Suprapubic skin (tissue), 3 donors: ENCODE data around the gene HINFP.

Experiments
- POLR2A ChIP-seq, 2 donors: fragments of 450-650 bp; IDR thresholded peaks; one replicate each; pipeline ENCODE4 v1.6.1; 2017; ENCODE audit warnings: antibody characterized with exemption in 2 of 2, mild to moderate bottlenecking in 2 of 2, moderate library complexity in 2 of 2
- TF ChIP-seq, protein P1 (sequence below), 2 donors: fragments of 200-600 bp in 1 of 2; fragments of 450-650 bp in 1 of 2; sonication (generic) in 1 of 2; IDR thresholded peaks; one replicate each; pipeline ENCODE4 v1.5.1; 2016 to 2019; ENCODE audit warnings: antibody characterized with exemption in 2 of 2, mild to moderate bottlenecking in 1 of 2, moderate library complexity in 1 of 2

DNA sequence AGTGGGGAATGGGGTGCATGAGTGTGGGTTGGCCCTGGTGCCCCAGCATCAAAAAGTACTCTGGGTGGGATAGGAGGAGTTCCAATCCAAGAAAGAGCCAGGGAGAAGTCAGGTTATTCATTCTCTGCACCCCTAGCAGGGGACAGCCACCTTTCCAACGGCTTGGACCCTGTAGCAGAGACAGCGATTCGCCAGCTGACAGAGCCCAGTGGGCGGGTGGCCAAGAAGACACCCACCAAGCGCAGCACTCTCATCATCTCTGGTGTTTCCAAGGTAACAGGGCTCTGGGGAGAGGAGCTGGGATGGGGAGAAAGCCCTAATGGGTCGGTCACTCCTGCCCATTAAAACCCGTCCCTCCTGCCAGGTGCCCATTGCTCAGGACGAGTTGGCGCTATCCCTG is 7.7 kb upstream of the HINFP start:
- TF ChIP-seq, protein P1, sequence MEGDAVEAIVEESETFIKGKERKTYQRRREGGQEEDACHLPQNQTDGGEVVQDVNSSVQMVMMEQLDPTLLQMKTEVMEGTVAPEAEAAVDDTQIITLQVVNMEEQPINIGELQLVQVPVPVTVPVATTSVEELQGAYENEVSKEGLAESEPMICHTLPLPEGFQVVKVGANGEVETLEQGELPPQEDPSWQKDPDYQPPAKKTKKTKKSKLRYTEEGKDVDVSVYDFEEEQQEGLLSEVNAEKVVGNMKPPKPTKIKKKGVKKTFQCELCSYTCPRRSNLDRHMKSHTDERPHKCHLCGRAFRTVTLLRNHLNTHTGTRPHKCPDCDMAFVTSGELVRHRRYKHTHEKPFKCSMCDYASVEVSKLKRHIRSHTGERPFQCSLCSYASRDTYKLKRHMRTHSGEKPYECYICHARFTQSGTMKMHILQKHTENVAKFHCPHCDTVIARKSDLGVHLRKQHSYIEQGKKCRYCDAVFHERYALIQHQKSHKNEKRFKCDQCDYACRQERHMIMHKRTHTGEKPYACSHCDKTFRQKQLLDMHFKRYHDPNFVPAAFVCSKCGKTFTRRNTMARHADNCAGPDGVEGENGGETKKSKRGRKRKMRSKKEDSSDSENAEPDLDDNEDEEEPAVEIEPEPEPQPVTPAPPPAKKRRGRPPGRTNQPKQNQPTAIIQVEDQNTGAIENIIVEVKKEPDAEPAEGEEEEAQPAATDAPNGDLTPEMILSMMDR (IDR thresholded peaks at IDR 0.05): no peak
- no peak for TF ChIP-seq POLR2A (IDR thresholded peaks at IDR 0.05)
